ENCODE data around the gene XPC. TPM values are rescaled to one million over a fixed set of nuclear protein-coding genes. Genes with fewer than 3 reads are reported as not detected.

The XPC gene
- total RNA-seq, 2 donors from 2014 or later: 41.1 to 53.2 TPM

- WGBS: 53% methylated on average over 5 of the region's 5 CpGs
- DNase-seq (ENCODE audit: low spot score): no peak
- intact Hi-C loops (cut with DNase I): no loop called here
- H3K36me3 ChIP-seq: no peaks in the 10 kb centered on the region
- H3K4me1 ChIP-seq (replicated peaks): peaks cover 6% of the 10 kb centered on the region
- no peaks in the 10 kb centered on the region for H3K9me3 ChIP-seq
- TF ChIP-seq POLR2AphosphoS5 (IDR thresholded peaks at IDR 0.05): no peak
- no peak for TF ChIP-seq POLR2A (IDR thresholded peaks at IDR 0.05)
- TF ChIP-seq CTCF (IDR thresholded peaks at IDR 0.05): no peak
- H3K27ac ChIP-seq: no peak overlapping the region
- H3K4me3 ChIP-seq: no peak overlapping the region
- no peaks in the 10 kb centered on the region for H3K27me3 ChIP-seq (replicated peaks; ENCODE audit: insufficient read depth)
Measured at GRCh38 chr3:14208977-14209394, 30.6 kb upstream of the XPC start.

- Histone ChIP-seq H3K4me3 (no peak overlapping the region), H3K36me3 (no peaks in the 10 kb centered on the region), H3K27ac (no peak overlapping the region), H3K9me3 (no peaks in the 10 kb centered on the region), H3K4me1 (replicated peaks) (peaks cover 6% of the 10 kb centered on the region), H3K27me3 (replicated peaks; ENCODE audit: insufficient read depth) (no peaks in the 10 kb centered on the region)
- no peak for DNase-seq (ENCODE audit: low spot score)
- intact Hi-C loops (cut with DNase I): no loop called here
- no peak for TF ChIP-seq CTCF (IDR thresholded peaks at IDR 0.05)
- 95% methylated on average over 4 of the region's 4 CpGs for WGBS
Measured at GRCh38 chr3:14208168-14208567, 29.8 kb upstream of the XPC start.

GRCh38 chr3:14206548-14207177 lies 28.3 kb upstream of the XPC start:
- H3K36me3 ChIP-seq: no peaks in the 10 kb centered on the region
- 94% methylated on average over 6 of the region's 6 CpGs for WGBS

GRCh38 chr3:14204515-14205284 lies 26.3 kb upstream of the XPC start:
- WGBS: 55% methylated on average over 11 of the region's 11 CpGs
- TF ChIP-seq POLR2A (IDR thresholded peaks at IDR 0.05) (no peak), POLR2AphosphoS5 (IDR thresholded peaks at IDR 0.05) (peak; percentile 68)
- no peaks in the 10 kb centered on the region for H3K9me3 ChIP-seq
- intact Hi-C loops (cut with DNase I): loop anchor here (5.0 kb wide), 1 partner anchor 58 kb away; no protein-coding TSS in a partner anchor
- no peak for DNase-seq (ENCODE audit: low spot score)
- H3K4me3 ChIP-seq: no peak overlapping the region
- H3K27ac ChIP-seq: no peak overlapping the region
- no peaks in the 10 kb centered on the region for H3K27me3 ChIP-seq (replicated peaks; ENCODE audit: insufficient read depth)
- peaks cover 6% of the 10 kb centered on the region for H3K4me1 ChIP-seq (replicated peaks)
- no peaks in the 10 kb centered on the region for H3K36me3 ChIP-seq

More at GRCh38 chr3:14206548-14207177, 28.3 kb upstream of the XPC start:
- TF ChIP-seq CTCF (IDR thresholded peaks at IDR 0.05) (no peak), POLR2AphosphoS5 (IDR thresholded peaks at IDR 0.05) (no peak), POLR2A (IDR thresholded peaks at IDR 0.05) (no peak)
- Histone ChIP-seq H3K4me3 (no peak overlapping the region), H3K27me3 (replicated peaks; ENCODE audit: insufficient read depth) (no peaks in the 10 kb centered on the region), H3K9me3 (no peaks in the 10 kb centered on the region), H3K4me1 (replicated peaks) (peaks cover 6% of the 10 kb centered on the region), H3K27ac (no peak overlapping the region)
- no peak for DNase-seq (ENCODE audit: low spot score)
- intact Hi-C loops (cut with DNase I): no loop called here

- peak; percentile 83 to 93 (median 90) for TF ChIP-seq CTCF (IDR thresholded peaks at IDR 0.05)
- TF ChIP-seq POLR2AphosphoS5 (IDR thresholded peaks at IDR 0.05): peak; percentile 70
- no peak for TF ChIP-seq POLR2A (IDR thresholded peaks at IDR 0.05)
- Histone ChIP-seq H3K4me1 (replicated peaks) (peaks cover 6% of the 10 kb centered on the region), H3K9me3 (no peaks in the 10 kb centered on the region), H3K4me3 (no peak overlapping the region), H3K36me3 (no peaks in the 10 kb centered on the region), H3K27me3 (replicated peaks; ENCODE audit: insufficient read depth) (no peaks in the 10 kb centered on the region), H3K27ac (no peak overlapping the region)
- intact Hi-C loops (cut with DNase I): loop anchor here (2.0 to 5.0 kb wide), 2 partner anchors 59 to 265 kb away; no protein-coding TSS in a partner anchor
- DNase-seq (ENCODE audit: low spot score): peak; percentile 69
- WGBS: 49% methylated on average over 10 of the region's 10 CpGs
Measured at GRCh38 chr3:14203521-14204079, 25.2 kb upstream of the XPC start.
